GM12865 (cell line): ENCODE measurements around the gene CCDC154.
A peak's percentile ranks its signal among the peaks of the same experiment; 100 is the strongest.

Experiments
- DNase-seq: peaks from one replicate; pipeline ENCODE4 v3.0.0; 2010; ENCODE audit warnings: low read depth
- H3K4me3 ChIP-seq: 2 replicates; pipeline ENCODE4 v1.5.1; 2011; ENCODE audit warnings: mild to moderate bottlenecking, low read depth, low read length, control low read depth
- TF ChIP-seq, protein P1 (sequence below): IDR thresholded peaks from 2 replicates; pipeline ENCODE4 v1.5.1; 2011; ENCODE audit warnings: low read length, control low read depth, low read depth, inconsistent platforms; ENCODE audit not compliant: insufficient read depth; ENCODE audit errors: missing control alignments

CCDC154 gene, protein sequence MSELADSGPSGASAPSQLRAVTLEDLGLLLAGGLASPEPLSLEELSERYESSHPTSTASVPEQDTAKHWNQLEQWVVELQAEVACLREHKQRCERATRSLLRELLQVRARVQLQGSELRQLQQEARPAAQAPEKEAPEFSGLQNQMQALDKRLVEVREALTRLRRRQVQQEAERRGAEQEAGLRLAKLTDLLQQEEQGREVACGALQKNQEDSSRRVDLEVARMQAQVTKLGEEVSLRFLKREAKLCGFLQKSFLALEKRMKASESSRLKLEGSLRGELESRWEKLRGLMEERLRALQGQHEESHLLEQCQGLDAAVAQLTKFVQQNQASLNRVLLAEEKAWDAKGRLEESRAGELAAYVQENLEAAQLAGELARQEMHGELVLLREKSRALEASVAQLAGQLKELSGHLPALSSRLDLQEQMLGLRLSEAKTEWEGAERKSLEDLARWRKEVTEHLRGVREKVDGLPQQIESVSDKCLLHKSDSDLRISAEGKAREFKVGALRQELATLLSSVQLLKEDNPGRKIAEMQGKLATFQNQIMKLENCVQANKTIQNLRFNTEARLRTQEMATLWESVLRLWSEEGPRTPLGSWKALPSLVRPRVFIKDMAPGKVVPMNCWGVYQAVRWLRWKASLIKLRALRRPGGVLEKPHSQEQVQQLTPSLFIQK

DNA sequence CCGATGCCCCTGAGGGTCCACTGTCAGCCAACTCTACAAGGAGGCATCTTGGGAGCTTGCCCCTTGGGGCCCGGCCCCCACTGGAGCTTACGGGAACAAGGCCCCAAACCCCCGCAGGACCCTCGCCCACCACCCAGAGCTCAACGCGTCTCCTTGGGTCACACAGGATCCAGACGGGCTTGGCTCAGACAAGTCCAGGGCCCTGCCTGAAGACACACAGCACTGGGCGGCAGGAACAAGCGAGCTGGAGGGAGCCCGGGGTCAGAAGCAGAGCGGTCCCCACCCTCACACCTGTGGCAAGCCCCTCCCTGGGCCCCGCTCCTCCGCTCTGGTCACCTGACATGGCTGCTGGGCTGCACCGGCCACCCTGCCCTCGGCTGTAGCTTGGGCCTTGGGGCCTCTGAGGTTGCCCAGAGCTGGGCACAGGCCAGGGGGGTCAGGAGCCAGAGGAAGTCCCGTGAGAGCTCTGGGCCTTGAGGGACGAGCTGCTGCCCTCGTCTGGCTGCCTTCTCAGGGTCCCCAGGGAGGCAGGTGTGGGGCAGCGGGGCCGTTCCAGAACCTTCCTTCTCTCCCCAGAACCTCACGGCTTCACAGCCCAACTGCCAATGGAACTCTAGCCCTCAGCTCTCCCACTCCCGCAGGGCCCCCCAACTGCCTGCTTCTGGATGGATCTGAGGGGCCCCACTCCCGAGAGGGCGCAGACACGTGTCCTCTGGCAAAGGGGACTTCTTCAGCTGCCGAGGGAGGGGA is at the start of gene CCDC154:
TSS of gene CCDC154 (minus strand) at position 577 of the 750 bp plus-strand sequence. CDS start at position 343, 234 bp downstream.
- no peak within 1 kb of the TSS for H3K4me3 ChIP-seq
- DNase-seq, result no peak
- TF ChIP-seq, protein P1, sequence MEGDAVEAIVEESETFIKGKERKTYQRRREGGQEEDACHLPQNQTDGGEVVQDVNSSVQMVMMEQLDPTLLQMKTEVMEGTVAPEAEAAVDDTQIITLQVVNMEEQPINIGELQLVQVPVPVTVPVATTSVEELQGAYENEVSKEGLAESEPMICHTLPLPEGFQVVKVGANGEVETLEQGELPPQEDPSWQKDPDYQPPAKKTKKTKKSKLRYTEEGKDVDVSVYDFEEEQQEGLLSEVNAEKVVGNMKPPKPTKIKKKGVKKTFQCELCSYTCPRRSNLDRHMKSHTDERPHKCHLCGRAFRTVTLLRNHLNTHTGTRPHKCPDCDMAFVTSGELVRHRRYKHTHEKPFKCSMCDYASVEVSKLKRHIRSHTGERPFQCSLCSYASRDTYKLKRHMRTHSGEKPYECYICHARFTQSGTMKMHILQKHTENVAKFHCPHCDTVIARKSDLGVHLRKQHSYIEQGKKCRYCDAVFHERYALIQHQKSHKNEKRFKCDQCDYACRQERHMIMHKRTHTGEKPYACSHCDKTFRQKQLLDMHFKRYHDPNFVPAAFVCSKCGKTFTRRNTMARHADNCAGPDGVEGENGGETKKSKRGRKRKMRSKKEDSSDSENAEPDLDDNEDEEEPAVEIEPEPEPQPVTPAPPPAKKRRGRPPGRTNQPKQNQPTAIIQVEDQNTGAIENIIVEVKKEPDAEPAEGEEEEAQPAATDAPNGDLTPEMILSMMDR, result no peak

DNA sequence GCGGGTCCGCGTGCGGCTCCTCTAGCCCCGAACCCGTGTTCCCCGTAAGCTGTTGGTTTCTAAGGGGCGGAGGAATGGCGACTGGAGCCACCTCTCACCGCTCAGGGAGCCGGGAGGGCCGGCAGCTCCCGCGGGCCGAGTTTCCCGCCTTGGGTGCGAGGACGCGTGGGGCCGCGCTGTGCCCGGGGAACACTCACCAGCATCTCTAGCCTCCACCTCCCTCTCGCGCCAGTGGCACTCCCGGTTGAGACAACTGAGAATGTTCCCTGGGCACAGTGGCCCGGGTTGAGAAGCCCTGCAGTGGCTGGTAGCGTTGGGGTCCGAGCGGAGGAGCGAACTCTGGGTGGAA is 49.4 kb upstream of the CCDC154 start:
- TF ChIP-seq, protein P1, result no peak
- DNase-seq, result no peak
- H3K4me3 ChIP-seq, result peak overlapping the region; percentile 95

DNA sequence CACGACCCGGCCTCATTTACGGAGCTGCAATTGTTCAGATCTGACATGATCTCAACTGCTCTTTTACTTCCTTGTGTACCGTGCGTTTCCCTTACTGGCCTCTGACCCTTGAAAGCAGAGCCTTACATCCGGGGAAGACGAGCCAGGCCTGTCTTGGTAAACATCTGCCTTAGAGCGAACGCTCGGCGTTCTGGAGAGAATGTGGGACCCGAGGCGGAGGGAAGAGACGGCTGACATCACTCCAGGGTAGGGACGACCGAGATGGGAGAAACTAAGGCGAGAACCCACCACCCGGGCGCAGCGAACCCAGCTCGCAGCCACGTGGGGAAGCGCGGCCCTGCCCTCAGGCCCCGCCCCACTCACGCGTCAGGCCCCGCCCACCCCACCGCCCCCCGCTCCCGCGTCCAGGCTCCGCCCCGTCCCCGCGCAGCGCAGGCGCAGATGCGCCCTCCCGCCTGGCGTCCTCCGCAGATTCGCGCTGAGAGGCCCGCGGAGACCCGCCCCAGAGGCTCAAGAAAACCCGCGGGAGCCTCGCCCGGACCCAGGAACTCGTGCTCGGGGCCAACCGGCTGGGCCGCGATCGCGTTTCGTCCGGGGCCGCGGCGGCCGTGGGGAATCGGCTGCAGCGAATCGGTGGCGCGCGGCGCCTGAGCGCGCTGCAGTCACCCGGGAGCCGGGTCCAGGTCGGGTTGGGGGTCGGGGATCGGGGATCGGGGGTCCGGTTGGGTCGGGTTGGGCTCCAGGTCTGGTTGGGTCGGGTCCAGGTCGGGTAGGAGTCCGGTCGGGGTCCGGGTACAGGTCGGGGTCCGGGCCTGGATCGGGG is 48.8 kb upstream of the CCDC154 start, which contains the start of gene TELO2:
TSS of gene TELO2 (plus strand) at position 438 of the 823 bp plus-strand sequence. CDS start 922 bp downstream, outside the sequence.
- TF ChIP-seq, protein P1, result no peak
- H3K4me3 ChIP-seq, result peak within 1 kb of the TSS; percentile 95
- peak; percentile 91 for DNase-seq

DNA sequence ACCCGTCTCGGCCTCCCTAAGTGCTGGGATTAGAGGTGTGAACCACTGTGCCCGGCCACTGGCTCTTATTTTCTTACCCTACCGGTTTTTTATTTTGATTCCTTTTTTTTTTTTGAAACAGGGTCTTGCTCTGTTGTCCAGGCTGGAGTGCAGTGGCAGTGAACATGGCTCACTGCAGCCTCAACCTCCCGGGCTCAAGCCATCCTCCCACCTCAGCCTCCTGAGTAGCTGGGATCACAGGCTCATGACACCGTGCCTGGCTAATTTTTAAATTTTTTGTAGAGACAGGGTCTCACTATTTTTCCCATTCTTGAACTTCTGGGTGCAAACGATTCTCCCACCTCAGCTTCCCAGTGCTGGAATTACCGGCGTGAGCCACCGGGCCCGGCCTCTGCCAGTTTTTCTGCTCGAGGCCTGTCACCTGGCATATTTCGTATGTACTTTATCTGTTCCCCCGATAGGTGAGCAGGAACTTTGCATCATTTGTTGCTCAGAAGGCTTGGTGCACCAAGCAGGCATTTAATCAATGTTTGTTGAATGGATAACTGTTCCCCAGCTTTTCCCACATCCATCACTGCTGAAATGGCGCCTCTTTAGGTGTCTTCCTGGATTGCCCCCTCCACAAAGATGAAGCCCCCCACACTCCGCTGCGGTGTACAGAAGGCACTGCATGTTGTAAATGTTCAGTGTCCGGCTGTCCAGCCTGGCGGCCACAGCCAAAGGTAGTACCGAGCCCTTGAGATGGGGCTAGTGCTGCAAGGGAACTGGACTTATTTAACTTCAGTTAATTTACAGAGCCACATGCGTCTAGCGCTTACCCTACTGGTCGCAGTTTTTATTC is 47.9 kb upstream of the CCDC154 start:
- peak overlapping the region; percentile 95 for H3K4me3 ChIP-seq
- TF ChIP-seq, protein P1, result no peak
- no peak for DNase-seq

DNA sequence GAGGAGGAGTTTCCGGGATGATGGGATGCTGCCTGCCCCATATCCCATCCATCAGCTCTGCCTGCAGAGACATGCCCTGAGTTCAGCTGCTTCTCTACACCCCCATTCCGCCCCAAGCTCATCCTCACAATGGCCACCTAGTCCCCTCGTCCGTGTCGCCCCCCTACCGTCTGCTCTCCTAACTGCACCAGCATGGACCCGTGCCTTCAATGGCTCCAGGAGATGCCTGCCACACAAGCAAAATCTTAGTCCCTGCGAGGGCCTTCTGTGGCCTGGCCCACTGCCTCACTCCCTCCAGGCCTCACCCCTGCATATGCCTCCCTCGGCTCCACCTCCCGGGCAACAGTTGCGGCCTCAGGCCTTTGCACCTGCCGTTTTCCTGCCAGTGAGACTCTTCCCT is 47.0 kb upstream of the CCDC154 start:
- no peak for DNase-seq
- no peak overlapping the region for H3K4me3 ChIP-seq
- TF ChIP-seq, protein P1, result no peak
